ENCODE data around the gene DNLZ.
"Not testable (repeated sequence)": the region's sequence is repeated elsewhere in the genome, so short reads cannot be mapped to it uniquely, and the experiment has no call there.

DNLZ gene

GRCh38 chr9:136328011-136328621 lies 35.4 kb downstream of the DNLZ start:
- peaks cover 11% of the 10 kb centered on the region; the same call in 1 of the 2 replicates for H3K4me1 ChIP-seq (ENCODE audit: insufficient read depth, low read length)
- H3K9me3 ChIP-seq (ENCODE audit: insufficient read depth, low read depth, low read length) = no peaks in the 10 kb centered on the region
- no peak overlapping the region for H3K27ac ChIP-seq (ENCODE audit: low read depth, low read length)
- no peaks in the 10 kb centered on the region for H3K27me3 ChIP-seq (ENCODE audit: insufficient read depth, low read length)
- H3K4me3 ChIP-seq (ENCODE audit: low read length) = peak overlapping the region; percentile 58
- no peaks in the 10 kb centered on the region for H3K36me3 ChIP-seq (ENCODE audit: insufficient read depth, low read length)
- 64% methylated on average over 13 of the region's 13 CpGs for WGBS
- H3K9ac ChIP-seq (ENCODE audit: low read depth, low read length) = peak overlapping the region; percentile 70

GRCh38 chr9:136327304-136327974 lies 36.1 kb downstream of the DNLZ start, which contains the start of gene GPSM1:
GPSM1 (plus strand) TSS chr9:136327539; CDS start chr9:136327696, 157 bp downstream.
- H3K4me3 ChIP-seq (ENCODE audit: low read length) = peak within 1 kb of the TSS; percentile 58
- H3K27me3 ChIP-seq (ENCODE audit: insufficient read depth, low read length) = no peaks in the 10 kb centered on the region
- no peaks in the 10 kb centered on the region for H3K36me3 ChIP-seq (ENCODE audit: insufficient read depth, low read length)
- no peaks in the 10 kb centered on the region for H3K9me3 ChIP-seq (ENCODE audit: insufficient read depth, low read depth, low read length)
- H3K27ac ChIP-seq (ENCODE audit: low read depth, low read length) = peak within 1 kb of the TSS; percentile 15; the same call in 1 of the 2 replicates
- peak within 1 kb of the TSS; percentile 75 for H3K9ac ChIP-seq (ENCODE audit: low read depth, low read length)
- 1% methylated on average over 75 of the region's 88 CpGs for WGBS
- peaks cover 11% of the 10 kb centered on the region; the same call in 1 of the 2 replicates for H3K4me1 ChIP-seq (ENCODE audit: insufficient read depth, low read length)

GRCh38 chr9:136326761-136327303 lies 36.7 kb downstream of the DNLZ start:
- peaks cover 11% of the 10 kb centered on the region; the same call in 1 of the 2 replicates for H3K4me1 ChIP-seq (ENCODE audit: insufficient read depth, low read length)
- no peaks in the 10 kb centered on the region for H3K27me3 ChIP-seq (ENCODE audit: insufficient read depth, low read length)
- H3K36me3 ChIP-seq (ENCODE audit: insufficient read depth, low read length) = no peaks in the 10 kb centered on the region
- H3K27ac ChIP-seq (ENCODE audit: low read depth, low read length) = peak overlapping the region; percentile 15; the same call in 1 of the 2 replicates
- no peaks in the 10 kb centered on the region for H3K9me3 ChIP-seq (ENCODE audit: insufficient read depth, low read depth, low read length)
- WGBS = 51% methylated on average over 17 of the region's 17 CpGs
- H3K9ac ChIP-seq (ENCODE audit: low read depth, low read length) = peak overlapping the region; percentile 40
- H3K4me3 ChIP-seq (ENCODE audit: low read length) = peak overlapping the region; percentile 29

- 49% methylated on average over 28 of the region's 28 CpGs for WGBS
- Histone ChIP-seq H3K27me3 (ENCODE audit: insufficient read depth, low read length) (no peaks in the 10 kb centered on the region), H3K9me3 (ENCODE audit: insufficient read depth, low read depth, low read length) (no peaks in the 10 kb centered on the region), H3K9ac (ENCODE audit: low read depth, low read length) (peak overlapping the region; percentile 28; the same call in 1 of the 2 replicates), H3K4me1 (ENCODE audit: insufficient read depth, low read length) (peaks cover 11% of the 10 kb centered on the region; the same call in 1 of the 2 replicates), H3K27ac (ENCODE audit: low read depth, low read length) (peak overlapping the region; percentile 49; the same call in 1 of the 2 replicates), H3K36me3 (ENCODE audit: insufficient read depth, low read length) (no peaks in the 10 kb centered on the region), H3K4me3 (ENCODE audit: low read length) (0 out of 2 replicates have a peak overlapping the region, but pooled peaks have one; percentile 7)
Measured at GRCh38 chr9:136326061-136326760, 37.3 kb downstream of the DNLZ start.

GRCh38 chr9:136325358-136325757 lies 38.2 kb downstream of the DNLZ start:
- H3K27me3 ChIP-seq (ENCODE audit: insufficient read depth, low read length) = no peaks in the 10 kb centered on the region
- H3K4me3 ChIP-seq (ENCODE audit: low read length) = no peak overlapping the region
- H3K36me3 ChIP-seq (ENCODE audit: insufficient read depth, low read length) = no peaks in the 10 kb centered on the region
- H3K27ac ChIP-seq (ENCODE audit: low read depth, low read length) = no peak overlapping the region
- WGBS = 94% methylated on average over 13 of the region's 13 CpGs
- H3K4me1 ChIP-seq (ENCODE audit: insufficient read depth, low read length) = peaks cover 11% of the 10 kb centered on the region; the same call in 1 of the 2 replicates
- H3K9me3 ChIP-seq (ENCODE audit: insufficient read depth, low read depth, low read length) = no peaks in the 10 kb centered on the region
- no peak overlapping the region for H3K9ac ChIP-seq (ENCODE audit: low read depth, low read length)

- Histone ChIP-seq H3K27ac (ENCODE audit: low read depth, low read length) (no peak overlapping the region), H3K4me1 (ENCODE audit: insufficient read depth, low read length) (peaks cover 11% of the 10 kb centered on the region; the same call in 1 of the 2 replicates), H3K9ac (ENCODE audit: low read depth, low read length) (no peak overlapping the region), H3K27me3 (ENCODE audit: insufficient read depth, low read length) (no peaks in the 10 kb centered on the region), H3K9me3 (ENCODE audit: insufficient read depth, low read depth, low read length) (no peaks in the 10 kb centered on the region), H3K36me3 (ENCODE audit: insufficient read depth, low read length) (no peaks in the 10 kb centered on the region), H3K4me3 (ENCODE audit: low read length) (no peak overlapping the region)
- WGBS = 84% methylated on average over 24 of the region's 24 CpGs
Measured at GRCh38 chr9:136324501-136325300, 38.8 kb downstream of the DNLZ start.

GRCh38 chr9:136323371-136323789 lies 40.2 kb downstream of the DNLZ start:
- Histone ChIP-seq H3K27ac (ENCODE audit: low read depth, low read length) (no peak overlapping the region), H3K27me3 (ENCODE audit: insufficient read depth, low read length) (no peaks in the 10 kb centered on the region), H3K9ac (ENCODE audit: low read depth, low read length) (no peak overlapping the region), H3K36me3 (ENCODE audit: insufficient read depth, low read length) (no peaks in the 10 kb centered on the region), H3K4me1 (ENCODE audit: insufficient read depth, low read length) (peaks cover 11% of the 10 kb centered on the region; the same call in 1 of the 2 replicates), H3K4me3 (ENCODE audit: low read length) (no peak overlapping the region), H3K9me3 (ENCODE audit: insufficient read depth, low read depth, low read length) (no peaks in the 10 kb centered on the region)
- 93% methylated on average over 17 of the region's 17 CpGs for WGBS

- Histone ChIP-seq H3K36me3 (ENCODE audit: insufficient read depth, low read length) (no peaks in the 10 kb centered on the region), H3K4me1 (ENCODE audit: insufficient read depth, low read length) (peaks cover 11% of the 10 kb centered on the region; the same call in 1 of the 2 replicates)
- 90% methylated on average over 23 of the region's 23 CpGs for WGBS
Measured at GRCh38 chr9:136322756-136323330, 40.7 kb downstream of the DNLZ start.

GRCh38 chr9:136321561-136321960 lies 42.0 kb downstream of the DNLZ start:
- WGBS = 91% methylated on average over 19 of the region's 19 CpGs
- Histone ChIP-seq H3K9ac (ENCODE audit: low read depth, low read length) (no peak overlapping the region), H3K27ac (ENCODE audit: low read depth, low read length) (no peak overlapping the region), H3K9me3 (ENCODE audit: insufficient read depth, low read depth, low read length) (no peaks in the 10 kb centered on the region), H3K4me3 (ENCODE audit: low read length) (no peak overlapping the region), H3K27me3 (ENCODE audit: insufficient read depth, low read length) (no peaks in the 10 kb centered on the region), H3K4me1 (ENCODE audit: insufficient read depth, low read length) (peaks cover 5% of the 10 kb centered on the region; the same call in 1 of the 2 replicates), H3K36me3 (ENCODE audit: insufficient read depth, low read length) (no peaks in the 10 kb centered on the region)

More at GRCh38 chr9:136322756-136323330, 40.7 kb downstream of the DNLZ start:
- H3K4me3 ChIP-seq (ENCODE audit: low read length) = no peak overlapping the region
- no peak overlapping the region for H3K27ac ChIP-seq (ENCODE audit: low read depth, low read length)
- no peak overlapping the region for H3K9ac ChIP-seq (ENCODE audit: low read depth, low read length)
- H3K27me3 ChIP-seq (ENCODE audit: insufficient read depth, low read length) = no peaks in the 10 kb centered on the region
- H3K9me3 ChIP-seq (ENCODE audit: insufficient read depth, low read depth, low read length) = no peaks in the 10 kb centered on the region

GRCh38 chr9:136320972-136321371 lies 42.6 kb downstream of the DNLZ start:
- H3K36me3 ChIP-seq (ENCODE audit: insufficient read depth, low read length); H3K27ac ChIP-seq (ENCODE audit: low read depth, low read length); H3K4me3 ChIP-seq (ENCODE audit: low read length); H3K27me3 ChIP-seq (ENCODE audit: insufficient read depth, low read length); H3K9me3 ChIP-seq (ENCODE audit: insufficient read depth, low read depth, low read length); H3K4me1 ChIP-seq (ENCODE audit: insufficient read depth, low read length); H3K9ac ChIP-seq (ENCODE audit: low read depth, low read length): not testable (repeated sequence)

Measured in HUES64 (cell line).